ENCODE data around the gene RNLS. TPM values are rescaled to one million over a fixed set of nuclear protein-coding genes. Genes with fewer than 3 reads are reported as not detected.

Gene RNLS
- total and polyA plus RNA-seq, 3 donors from 2014 or later, result 13.0 to 27.4 (median 27.1) TPM

DNA sequence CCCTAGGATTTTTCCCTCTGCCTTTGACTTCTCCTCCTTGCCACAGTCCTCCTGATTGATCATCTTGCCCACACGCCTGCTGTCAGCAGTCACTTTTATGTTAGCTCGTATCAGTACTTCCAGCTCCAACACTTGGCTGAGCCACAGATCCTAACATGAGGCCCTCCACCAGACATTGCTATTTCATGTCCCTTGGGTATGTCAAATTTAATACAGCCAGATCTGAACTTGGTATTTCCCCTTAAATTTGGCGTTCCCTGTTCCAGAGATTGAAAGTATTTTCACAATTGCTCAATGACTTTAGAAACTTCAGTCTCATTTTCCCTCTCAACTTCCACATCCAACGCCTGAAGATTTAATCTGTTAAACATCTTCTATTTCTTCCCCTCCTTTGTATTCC is 140.4 kb downstream of the RNLS start:
- H3K9me3 ChIP-seq, result no peaks in the 10 kb centered on the region
- H3K4me1 ChIP-seq, result no peaks in the 10 kb centered on the region
- no peak for DNase-seq
- H3K4me3 ChIP-seq, result no peak overlapping the region
- no peak for TF ChIP-seq POLR2A (IDR thresholded peaks at IDR 0.05)
- TF ChIP-seq, protein P1, sequence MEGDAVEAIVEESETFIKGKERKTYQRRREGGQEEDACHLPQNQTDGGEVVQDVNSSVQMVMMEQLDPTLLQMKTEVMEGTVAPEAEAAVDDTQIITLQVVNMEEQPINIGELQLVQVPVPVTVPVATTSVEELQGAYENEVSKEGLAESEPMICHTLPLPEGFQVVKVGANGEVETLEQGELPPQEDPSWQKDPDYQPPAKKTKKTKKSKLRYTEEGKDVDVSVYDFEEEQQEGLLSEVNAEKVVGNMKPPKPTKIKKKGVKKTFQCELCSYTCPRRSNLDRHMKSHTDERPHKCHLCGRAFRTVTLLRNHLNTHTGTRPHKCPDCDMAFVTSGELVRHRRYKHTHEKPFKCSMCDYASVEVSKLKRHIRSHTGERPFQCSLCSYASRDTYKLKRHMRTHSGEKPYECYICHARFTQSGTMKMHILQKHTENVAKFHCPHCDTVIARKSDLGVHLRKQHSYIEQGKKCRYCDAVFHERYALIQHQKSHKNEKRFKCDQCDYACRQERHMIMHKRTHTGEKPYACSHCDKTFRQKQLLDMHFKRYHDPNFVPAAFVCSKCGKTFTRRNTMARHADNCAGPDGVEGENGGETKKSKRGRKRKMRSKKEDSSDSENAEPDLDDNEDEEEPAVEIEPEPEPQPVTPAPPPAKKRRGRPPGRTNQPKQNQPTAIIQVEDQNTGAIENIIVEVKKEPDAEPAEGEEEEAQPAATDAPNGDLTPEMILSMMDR (IDR thresholded peaks at IDR 0.05), result no peak
- intact Hi-C loops (cut with DNase I; ENCODE audit: low total_unique reads), result no loop called here
- 63 to 74% methylated on average over 4 of the region's 4 CpGs for WGBS, 2 donors
- no peaks in the 10 kb centered on the region for H3K36me3 ChIP-seq (ENCODE audit: low read depth, missing control alignments)
- no peak overlapping the region for H3K27ac ChIP-seq
- H3K27me3 ChIP-seq, result no peaks in the 10 kb centered on the region

DNA sequence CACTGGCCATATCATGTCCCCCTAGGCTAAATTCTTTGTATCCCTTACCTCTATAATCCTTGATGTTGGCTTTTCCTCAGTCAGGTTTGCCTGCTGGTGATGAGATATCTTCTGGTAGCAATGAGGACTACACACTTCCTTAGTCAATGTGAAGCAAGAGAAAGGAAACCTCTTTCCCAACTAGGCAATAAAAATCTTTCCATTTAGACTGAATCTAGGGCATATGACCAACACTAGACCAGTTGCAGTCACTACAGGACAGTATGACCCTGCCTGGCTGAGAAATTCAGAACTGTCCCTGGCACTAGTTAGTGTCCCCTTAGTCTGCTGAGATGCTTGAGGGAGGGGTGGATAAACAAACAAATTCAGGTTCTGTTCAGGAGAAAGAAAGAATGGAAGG is 142.6 kb downstream of the RNLS start:
- no peak for TF ChIP-seq POLR2A (IDR thresholded peaks at IDR 0.05)
- TF ChIP-seq, protein P1 (IDR thresholded peaks at IDR 0.05), result no peak

DNA sequence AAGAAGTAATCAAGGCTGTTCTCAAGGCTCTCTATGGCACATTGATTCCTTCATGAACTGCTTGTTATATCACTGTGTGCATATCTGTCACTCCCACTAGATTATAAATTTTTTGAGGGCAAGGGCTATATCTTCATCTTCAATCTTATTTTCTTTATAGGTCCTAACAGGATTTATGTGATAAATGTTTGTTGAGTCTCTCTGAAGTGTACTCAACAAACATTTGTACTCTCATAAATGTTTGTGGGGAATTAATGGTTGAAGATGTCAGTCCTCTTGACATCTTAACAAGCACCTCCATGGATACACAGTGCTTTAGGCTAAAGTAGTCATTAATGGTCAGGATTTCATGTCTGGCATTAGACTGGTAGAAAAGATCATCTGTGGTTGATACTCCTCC is 143.2 kb downstream of the RNLS start:
- H3K36me3 ChIP-seq (ENCODE audit: low read depth, missing control alignments), result no peaks in the 10 kb centered on the region
- no peak overlapping the region for H3K4me3 ChIP-seq
- no peak for TF ChIP-seq POLR2A (IDR thresholded peaks at IDR 0.05)
- TF ChIP-seq, protein P1 (IDR thresholded peaks at IDR 0.05), result no peak
- no peaks in the 10 kb centered on the region for H3K9me3 ChIP-seq
- no peaks in the 10 kb centered on the region for H3K27me3 ChIP-seq
- H3K27ac ChIP-seq, result no peak overlapping the region
- DNase-seq, result no peak
- H3K4me1 ChIP-seq, result no peaks in the 10 kb centered on the region
- intact Hi-C loops (cut with DNase I; ENCODE audit: low total_unique reads), result no loop called here

More for the DNA sequence above, 142.6 kb downstream of the RNLS start:
- Histone ChIP-seq H3K36me3 (ENCODE audit: low read depth, missing control alignments) (no peaks in the 10 kb centered on the region), H3K4me3 (no peak overlapping the region), H3K4me1 (no peaks in the 10 kb centered on the region), H3K27ac (no peak overlapping the region), H3K27me3 (no peaks in the 10 kb centered on the region), H3K9me3 (no peaks in the 10 kb centered on the region)
- intact Hi-C loops (cut with DNase I; ENCODE audit: low total_unique reads), result no loop called here
- DNase-seq, result no peak

DNA sequence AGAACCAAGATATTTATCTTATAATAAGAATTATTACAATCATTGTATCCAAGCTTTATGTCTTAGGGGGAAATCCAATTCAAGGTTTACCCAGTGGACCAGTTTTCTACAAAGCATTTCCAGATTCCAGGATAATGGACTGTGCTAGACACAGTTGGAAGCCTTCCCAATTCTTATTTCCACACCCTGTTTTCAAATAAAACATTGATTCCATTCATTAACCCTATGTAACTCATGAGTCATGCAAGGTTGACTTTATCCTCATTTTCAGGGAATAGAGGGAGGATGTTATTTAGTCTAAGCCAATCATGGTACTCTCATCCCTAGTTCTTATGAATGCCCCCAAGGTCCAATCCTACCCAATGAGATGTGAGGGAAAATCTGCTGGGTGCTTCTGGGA is 145.7 kb downstream of the RNLS start:
- intact Hi-C loops (cut with DNase I; ENCODE audit: low total_unique reads), result no loop called here
- no peaks in the 10 kb centered on the region for H3K4me1 ChIP-seq
- H3K36me3 ChIP-seq (ENCODE audit: low read depth, missing control alignments), result no peaks in the 10 kb centered on the region
- DNase-seq, result no peak
- H3K27ac ChIP-seq, result no peak overlapping the region
- no peaks in the 10 kb centered on the region for H3K9me3 ChIP-seq
- H3K4me3 ChIP-seq, result no peak overlapping the region
- TF ChIP-seq, protein P1 (IDR thresholded peaks at IDR 0.05), result no peak
- TF ChIP-seq POLR2A (IDR thresholded peaks at IDR 0.05), result no peak
- no peaks in the 10 kb centered on the region for H3K27me3 ChIP-seq

DNA sequence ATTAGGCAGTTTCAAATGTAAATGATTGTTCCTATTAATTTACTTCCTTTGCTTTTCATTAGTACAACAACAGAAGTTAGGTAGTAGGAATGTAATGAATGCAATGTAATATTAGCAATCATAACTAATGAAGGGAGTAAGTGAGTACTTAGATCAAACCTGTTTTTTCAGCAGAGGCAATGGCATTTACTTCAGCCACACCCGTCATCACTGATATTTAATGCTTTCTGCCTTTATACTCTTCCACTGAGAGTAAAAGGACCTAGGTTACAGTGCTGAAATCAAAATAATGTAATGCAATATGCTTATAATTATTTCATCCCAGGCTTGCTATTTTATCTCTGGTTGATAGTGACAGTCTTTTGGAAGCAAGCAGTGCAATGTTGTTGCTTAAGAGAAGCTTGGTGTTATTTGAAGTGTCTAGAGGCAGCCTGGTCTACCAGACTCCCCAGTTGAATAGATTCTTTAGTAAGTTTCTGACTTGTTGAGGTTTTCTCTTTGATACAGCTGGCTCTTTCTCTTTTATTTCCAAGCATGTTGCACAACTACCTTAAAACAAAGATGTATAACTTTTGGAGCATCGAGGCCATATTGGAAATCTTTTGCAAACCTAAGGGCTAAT is 149.4 kb downstream of the RNLS start:
- H3K27ac ChIP-seq, result no peak overlapping the region
- no peak overlapping the region for H3K4me3 ChIP-seq
- no peaks in the 10 kb centered on the region for H3K27me3 ChIP-seq
- no peaks in the 10 kb centered on the region for H3K9me3 ChIP-seq
- 94% methylated on average over 2 of the region's 2 CpGs for WGBS, 2 donors
- H3K36me3 ChIP-seq (ENCODE audit: low read depth, missing control alignments), result no peaks in the 10 kb centered on the region
- intact Hi-C loops (cut with DNase I; ENCODE audit: low total_unique reads), result no loop called here
- TF ChIP-seq, protein P1 (IDR thresholded peaks at IDR 0.05), result no peak
- H3K4me1 ChIP-seq, result no peaks in the 10 kb centered on the region
- DNase-seq, result no peak

Measured in testis (tissue), 3 donors.